ENCODE data around the gene CALD1.

- TF ChIP-seq CHD2 (IDR thresholded peaks at IDR 0.05; ENCODE audit: low read length, partially characterized antibody): no peak
- TF ChIP-seq, protein P1, sequence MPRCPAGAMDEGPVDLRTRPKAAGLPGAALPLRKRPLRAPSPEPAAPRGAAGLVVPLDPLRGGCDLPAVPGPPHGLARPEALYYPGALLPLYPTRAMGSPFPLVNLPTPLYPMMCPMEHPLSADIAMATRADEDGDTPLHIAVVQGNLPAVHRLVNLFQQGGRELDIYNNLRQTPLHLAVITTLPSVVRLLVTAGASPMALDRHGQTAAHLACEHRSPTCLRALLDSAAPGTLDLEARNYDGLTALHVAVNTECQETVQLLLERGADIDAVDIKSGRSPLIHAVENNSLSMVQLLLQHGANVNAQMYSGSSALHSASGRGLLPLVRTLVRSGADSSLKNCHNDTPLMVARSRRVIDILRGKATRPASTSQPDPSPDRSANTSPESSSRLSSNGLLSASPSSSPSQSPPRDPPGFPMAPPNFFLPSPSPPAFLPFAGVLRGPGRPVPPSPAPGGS (IDR thresholded peaks at IDR 0.05): no peak
- no peak for TF ChIP-seq CTCF (IDR thresholded peaks at IDR 0.05)
- no peak for TF ChIP-seq EP300 (IDR thresholded peaks at IDR 0.05)
- TF ChIP-seq POLR2A (IDR thresholded peaks at IDR 0.05; ENCODE audit: low read length): no peak
- TF ChIP-seq PHF8 (IDR thresholded peaks at IDR 0.05; ENCODE audit: borderline replicate concordance, low read depth): no peak
- TF ChIP-seq MAZ (IDR thresholded peaks at IDR 0.05; ENCODE audit: borderline replicate concordance, low read depth, low read length): no peak
- no peak for TF ChIP-seq RAD21 (conservative IDR thresholded peaks at IDR 0.05 in 1 of 2, IDR thresholded peaks at IDR 0.05 in 1 of 2)
- TF ChIP-seq, protein P2, sequence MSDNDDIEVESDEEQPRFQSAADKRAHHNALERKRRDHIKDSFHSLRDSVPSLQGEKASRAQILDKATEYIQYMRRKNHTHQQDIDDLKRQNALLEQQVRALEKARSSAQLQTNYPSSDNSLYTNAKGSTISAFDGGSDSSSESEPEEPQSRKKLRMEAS (IDR thresholded peaks at IDR 0.05): no peak
- TF ChIP-seq, protein P3, sequence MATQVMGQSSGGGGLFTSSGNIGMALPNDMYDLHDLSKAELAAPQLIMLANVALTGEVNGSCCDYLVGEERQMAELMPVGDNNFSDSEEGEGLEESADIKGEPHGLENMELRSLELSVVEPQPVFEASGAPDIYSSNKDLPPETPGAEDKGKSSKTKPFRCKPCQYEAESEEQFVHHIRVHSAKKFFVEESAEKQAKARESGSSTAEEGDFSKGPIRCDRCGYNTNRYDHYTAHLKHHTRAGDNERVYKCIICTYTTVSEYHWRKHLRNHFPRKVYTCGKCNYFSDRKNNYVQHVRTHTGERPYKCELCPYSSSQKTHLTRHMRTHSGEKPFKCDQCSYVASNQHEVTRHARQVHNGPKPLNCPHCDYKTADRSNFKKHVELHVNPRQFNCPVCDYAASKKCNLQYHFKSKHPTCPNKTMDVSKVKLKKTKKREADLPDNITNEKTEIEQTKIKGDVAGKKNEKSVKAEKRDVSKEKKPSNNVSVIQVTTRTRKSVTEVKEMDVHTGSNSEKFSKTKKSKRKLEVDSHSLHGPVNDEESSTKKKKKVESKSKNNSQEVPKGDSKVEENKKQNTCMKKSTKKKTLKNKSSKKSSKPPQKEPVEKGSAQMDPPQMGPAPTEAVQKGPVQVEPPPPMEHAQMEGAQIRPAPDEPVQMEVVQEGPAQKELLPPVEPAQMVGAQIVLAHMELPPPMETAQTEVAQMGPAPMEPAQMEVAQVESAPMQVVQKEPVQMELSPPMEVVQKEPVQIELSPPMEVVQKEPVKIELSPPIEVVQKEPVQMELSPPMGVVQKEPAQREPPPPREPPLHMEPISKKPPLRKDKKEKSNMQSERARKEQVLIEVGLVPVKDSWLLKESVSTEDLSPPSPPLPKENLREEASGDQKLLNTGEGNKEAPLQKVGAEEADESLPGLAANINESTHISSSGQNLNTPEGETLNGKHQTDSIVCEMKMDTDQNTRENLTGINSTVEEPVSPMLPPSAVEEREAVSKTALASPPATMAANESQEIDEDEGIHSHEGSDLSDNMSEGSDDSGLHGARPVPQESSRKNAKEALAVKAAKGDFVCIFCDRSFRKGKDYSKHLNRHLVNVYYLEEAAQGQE (IDR thresholded peaks at IDR 0.05): no peak
- no peak for TF ChIP-seq RCOR1 (IDR thresholded peaks at IDR 0.05; ENCODE audit: low read depth, low read length)
- no peak for TF ChIP-seq KDM5A (IDR thresholded peaks at IDR 0.05)
These were observed 118.5 kb downstream of the CALD1 start for GRCh38 chr7:134897936-134898335.

Data from A549 (cell line).